ENCODE results near the gene SYNGR3. TPM values are rescaled to one million over a fixed set of nuclear protein-coding genes. Genes with fewer than 3 reads are reported as not detected.

SYNGR3 gene
- total RNA-seq, 4 donors from 2014 or later = 2.7 to 4.8 (median 2.9) TPM; not detected in 1

GRCh38 chr16:1976216-1976520 lies 13.6 kb upstream of the SYNGR3 start:
- Histone ChIP-seq H3K36me3 (peaks cover 0 to 12% (median 7%) of the 10 kb centered on the region in 4 donors), H3K4me3 (no peak overlapping the region), H3K27ac (no peak overlapping the region), H3K27me3 (peaks cover 34% of the 10 kb centered on the region), H3K4me1 (peaks cover 7 to 38% (median 34%) of the 10 kb centered on the region in 4 donors), H3K9me3 (no peaks in the 10 kb centered on the region)
- DNase-seq = no peak
- intact Hi-C loops (cut with DNase I; ENCODE audit: low total_unique reads) (no loop called here), in situ Hi-C loops (cut with MboI; ENCODE audit: low pct_ligation_motif_present in 1 of 4, low pct_unique_long_range_greater_than_20kb in 1 of 4, low sequenced_read_pairs in 3 of 4) (no loop called here)
- 94% methylated on average over 8 of the region's 8 CpGs; no CpG with 5 or more reads in 1 of the 2 donors for WGBS, 2 donors (ENCODE audit: low coverage in 1 of 2)
- TF ChIP-seq POLR2AphosphoS5 (IDR thresholded peaks at IDR 0.05) (no peak), EP300 (IDR thresholded peaks at IDR 0.05; ENCODE audit: low read depth) (no peak), CTCF (IDR thresholded peaks at IDR 0.05) (no peak), POLR2A (IDR thresholded peaks at IDR 0.05) (no peak)

DNA sequence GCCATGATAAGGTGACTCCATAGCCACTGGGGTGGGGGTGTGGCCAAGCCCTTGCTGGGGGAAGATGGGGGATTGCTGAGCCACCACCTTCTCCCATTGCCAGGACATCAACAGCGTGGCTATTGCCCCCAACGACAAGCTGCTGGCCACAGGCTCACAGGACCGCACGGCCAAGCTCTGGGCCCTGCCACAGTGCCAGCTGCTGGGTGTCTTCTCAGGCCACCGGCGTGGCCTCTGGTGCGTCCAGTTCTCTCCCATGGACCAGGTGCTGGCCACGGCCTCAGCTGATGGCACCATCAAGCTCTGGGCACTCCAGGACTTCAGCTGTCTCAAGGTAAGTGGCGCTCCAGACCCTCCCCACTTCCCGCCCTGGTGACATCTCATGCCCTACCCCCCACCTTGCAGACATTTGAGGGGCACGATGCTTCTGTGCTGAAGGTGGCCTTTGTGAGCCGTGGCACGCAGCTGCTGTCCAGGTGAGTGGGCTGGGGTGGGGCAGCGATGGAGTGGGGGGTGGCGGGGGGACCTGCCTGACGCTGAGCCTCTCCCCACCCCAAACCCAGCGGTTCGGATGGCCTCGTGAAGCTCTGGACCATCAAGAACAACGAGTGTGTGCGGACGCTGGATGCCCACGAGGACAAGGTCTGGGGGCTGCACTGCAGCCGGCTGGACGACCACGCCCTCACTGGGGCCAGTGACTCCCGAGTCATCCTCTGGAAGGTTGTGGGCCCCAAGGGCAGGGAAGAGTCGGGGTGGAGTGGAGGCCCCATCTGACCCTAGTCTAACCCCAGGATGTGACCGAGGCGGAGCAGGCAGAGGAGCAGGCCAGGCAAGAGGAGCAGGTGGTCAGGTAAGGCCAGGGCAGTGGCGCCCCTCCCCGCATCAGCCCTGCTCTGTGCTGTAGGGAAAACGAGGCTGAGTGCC lies 12.6 kb upstream of the SYNGR3 start:
- no peak for DNase-seq
- Histone ChIP-seq H3K27me3 (peaks cover 44% of the 10 kb centered on the region), H3K27ac (no peak overlapping the region), H3K4me1 (peaks cover 7 to 44% (median 37%) of the 10 kb centered on the region in 4 donors), H3K36me3 (peaks cover 0 to 12% (median 7%) of the 10 kb centered on the region in 4 donors), H3K9me3 (no peaks in the 10 kb centered on the region), H3K4me3 (no peak overlapping the region)
- in situ Hi-C loops (cut with MboI; ENCODE audit: low pct_ligation_motif_present in 1 of 4, low pct_unique_long_range_greater_than_20kb in 1 of 4, low sequenced_read_pairs in 3 of 4) (no loop called here), intact Hi-C loops (cut with DNase I; ENCODE audit: low total_unique reads) (no loop called here)
- no peak for TF ChIP-seq POLR2A (IDR thresholded peaks at IDR 0.05)
- no peak for TF ChIP-seq POLR2AphosphoS5 (IDR thresholded peaks at IDR 0.05)
- TF ChIP-seq EP300 (IDR thresholded peaks at IDR 0.05; ENCODE audit: low read depth) = no peak
- TF ChIP-seq CTCF (IDR thresholded peaks at IDR 0.05) = no peak
- 92% methylated on average over 29 of the region's 33 CpGs; no CpG with 5 or more reads in 1 of the 2 donors for WGBS, 2 donors (ENCODE audit: low coverage in 1 of 2)

- H3K4me1 ChIP-seq = peaks cover 4 to 45% (median 38%) of the 10 kb centered on the region in 4 donors
- 89% methylated on average over 13 of the region's 18 CpGs; no CpG with 5 or more reads in 1 of the 2 donors for WGBS, 2 donors (ENCODE audit: low coverage in 1 of 2)
- no peak for DNase-seq
- in situ Hi-C loops (cut with MboI; ENCODE audit: low pct_ligation_motif_present in 1 of 4, low pct_unique_long_range_greater_than_20kb in 1 of 4, low sequenced_read_pairs in 3 of 4) = no loop called here
- H3K9me3 ChIP-seq = no peaks in the 10 kb centered on the region
- intact Hi-C loops (cut with DNase I; ENCODE audit: low total_unique reads) = no loop called here
- H3K4me3 ChIP-seq = no peak overlapping the region
- no peak overlapping the region for H3K27ac ChIP-seq
- H3K36me3 ChIP-seq = peaks cover 0 to 12% (median 7%) of the 10 kb centered on the region in 4 donors
- H3K27me3 ChIP-seq = peaks cover 44% of the 10 kb centered on the region
- TF ChIP-seq EP300 (IDR thresholded peaks at IDR 0.05; ENCODE audit: low read depth) (no peak), CTCF (IDR thresholded peaks at IDR 0.05) (no peak), POLR2AphosphoS5 (IDR thresholded peaks at IDR 0.05) (no peak), POLR2A (IDR thresholded peaks at IDR 0.05) (no peak)
Observed at GRCh38 chr16:1977875-1978268, 11.9 kb upstream of the SYNGR3 start.

DNA sequence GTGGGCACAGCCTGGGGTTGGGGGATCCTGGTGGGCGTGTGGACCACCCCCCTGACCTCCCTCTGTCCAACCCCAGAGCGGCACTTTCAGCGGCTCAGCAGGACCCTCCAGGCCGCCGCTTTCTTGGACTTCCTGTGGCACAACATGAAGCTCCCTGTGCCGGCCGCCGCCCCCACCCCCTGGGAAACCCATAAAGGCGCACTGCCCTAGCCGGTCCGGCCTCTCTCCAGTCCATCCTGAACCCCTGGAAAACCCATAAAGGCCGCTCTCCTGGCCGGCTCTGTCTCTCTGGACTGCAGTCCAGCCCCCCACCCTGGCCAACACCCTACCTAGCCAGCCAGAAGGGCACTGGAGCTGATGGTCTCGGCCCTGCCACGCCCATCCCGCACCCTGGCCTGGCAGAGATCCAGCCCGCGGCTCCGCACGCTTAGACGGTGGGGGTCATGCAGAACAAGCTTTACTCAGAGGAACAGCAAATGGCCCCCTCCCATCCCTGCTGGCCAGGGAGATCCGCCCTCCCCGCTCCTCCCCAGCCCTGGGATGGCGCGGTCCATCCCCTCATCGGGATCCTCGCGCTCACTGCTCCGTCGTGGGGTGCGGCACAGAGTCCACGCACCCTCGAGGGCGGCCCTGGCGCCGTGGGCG lies 11.2 kb upstream of the SYNGR3 start:
- DNase-seq = no peak

More for the DNA sequence above, 11.2 kb upstream of the SYNGR3 start:
- Histone ChIP-seq H3K36me3 (peaks cover 0 to 12% (median 7%) of the 10 kb centered on the region in 4 donors), H3K4me3 (peak overlapping the region in 3 of 4 donors; percentile 36 to 47 (median 39)), H3K27me3 (peaks cover 44% of the 10 kb centered on the region), H3K9me3 (no peaks in the 10 kb centered on the region), H3K27ac (peak overlapping the region; percentile 91 to 95 (median 93)), H3K4me1 (peaks cover 7 to 45% (median 40%) of the 10 kb centered on the region in 4 donors)
- no peak for TF ChIP-seq EP300 (IDR thresholded peaks at IDR 0.05; ENCODE audit: low read depth)
- TF ChIP-seq POLR2A (IDR thresholded peaks at IDR 0.05) = no peak
- no peak for TF ChIP-seq CTCF (IDR thresholded peaks at IDR 0.05)
- TF ChIP-seq POLR2AphosphoS5 (IDR thresholded peaks at IDR 0.05) = no peak
- intact Hi-C loops (cut with DNase I; ENCODE audit: low total_unique reads) (no loop called here), in situ Hi-C loops (cut with MboI; ENCODE audit: low pct_ligation_motif_present in 1 of 4, low pct_unique_long_range_greater_than_20kb in 1 of 4, low sequenced_read_pairs in 3 of 4) (no loop called here)
- 67% methylated on average over 35 of the region's 37 CpGs; no CpG with 5 or more reads in 1 of the 2 donors for WGBS, 2 donors (ENCODE audit: low coverage in 1 of 2)
